Sigmoid colon (tissue), 7 donors: Measurements from ENCODE around the gene NHEJ1. TPM values are rescaled to one million over a fixed set of nuclear protein-coding genes. Genes with fewer than 3 reads are reported as not detected.

Experiments
- DNase-seq: peaks from one replicate; pipeline ENCODE4 v3.0.0-alpha.2; 2019
- H3K27ac ChIP-seq, 4 donors: fragments of 200-600 bp; sonication (generic); one replicate each; pipeline ENCODE4 v1.5.1; 2016 to 2019; ENCODE audit warnings: mild to moderate bottlenecking in 1 of 4
- H3K27me3 ChIP-seq, 3 donors: fragments of 200-600 bp; sonication (generic); one replicate each; pipeline ENCODE4 v1.5.1; 2019; ENCODE audit warnings: mild to moderate bottlenecking in 1 of 3
- H3K36me3 ChIP-seq, 4 donors: fragments of 200-600 bp; sonication (generic); one replicate each; pipeline ENCODE4 v1.5.1; 2016 to 2019
- H3K4me1 ChIP-seq, 4 donors: fragments of 200-600 bp; sonication (generic); one replicate each; pipeline ENCODE4 v1.5.1; 2017 to 2019
- H3K4me3 ChIP-seq, 4 donors: fragments of 200-600 bp; sonication (generic); one replicate each; pipeline ENCODE4 v1.5.1; 2017 to 2019; ENCODE audit warnings: mild to moderate bottlenecking in 2 of 4, moderate library complexity in 1 of 4
- H3K9me3 ChIP-seq, 4 donors: fragments of 200-600 bp in 3 of 4; sonication (generic) in 3 of 4; one replicate each; pipeline versions ENCODE4 v1.5.1 to v1.6.1; 2013 to 2019
- EP300 ChIP-seq, 4 donors: sonication (generic); formaldehyde crosslinking; IDR thresholded peaks; one replicate each; pipeline ENCODE4 v1.6.1; 2017; ENCODE audit warnings: antibody characterized with exemption in 4 of 4
- POLR2A ChIP-seq, 2 donors: fragments of 450-650 bp; IDR thresholded peaks; one replicate each; pipeline ENCODE4 v1.6.1; 2016; ENCODE audit warnings: antibody characterized with exemption in 2 of 2, mild to moderate bottlenecking in 2 of 2, moderate library complexity in 2 of 2
- POLR2AphosphoS5 ChIP-seq, 4 donors: sonication (generic); formaldehyde crosslinking; IDR thresholded peaks; one replicate each; pipeline ENCODE4 v1.6.1; 2017; ENCODE audit warnings: antibody characterized with exemption in 4 of 4
- WGBS, 2 donors: extraction: QIAGEN DNeasy Blood & Tissue Kit; methylation state at CpG; one replicate each; pipeline ENCODE4 v1.1.7; 2013; 5-methylcytosine and 5-hydroxymethylcytosine counted together
- intact Hi-C: fragments of 100-400 bp; cut with DNase I; formaldehyde crosslinking; loops from one replicate; pipeline ENCODE4 v1.15.1; 2023
- polyA plus RNA-seq, 3 donors: library from polyadenylated mRNA; stranded (reverse); fragments of 200-250 nt; gene quantifications; one replicate each; pipeline ENCODE4 v1.2.3, GENCODE V29; 2013
- total RNA-seq, 4 donors: library from RNA; depleted of rRNA; stranded (reverse); fragments of >200 nt; gene quantifications; one replicate each; pipeline ENCODE4 v1.1.0, GENCODE V29; 2016
- TF ChIP-seq, protein P1 (sequence below), 4 experiments: fragments of 450-650 bp in 3 of 4; fragments of 200-600 bp in 1 of 4; IDR thresholded peaks; one replicate each; pipeline ENCODE4 v1.5.1; 2016 to 2019; ENCODE audit warnings: antibody characterized with exemption in 4 of 4, mild to moderate bottlenecking in 3 of 4, moderate library complexity in 2 of 4
- donor health status: healthy with polysubstance abuse.
- donor health status: Bipolar disorder and iron deficiency.
- donor health status: healthy.

Gene NHEJ1
- total and polyA plus RNA-seq, 7 donors: 15.1 to 60.1 (median 22.5) TPM

DNA sequence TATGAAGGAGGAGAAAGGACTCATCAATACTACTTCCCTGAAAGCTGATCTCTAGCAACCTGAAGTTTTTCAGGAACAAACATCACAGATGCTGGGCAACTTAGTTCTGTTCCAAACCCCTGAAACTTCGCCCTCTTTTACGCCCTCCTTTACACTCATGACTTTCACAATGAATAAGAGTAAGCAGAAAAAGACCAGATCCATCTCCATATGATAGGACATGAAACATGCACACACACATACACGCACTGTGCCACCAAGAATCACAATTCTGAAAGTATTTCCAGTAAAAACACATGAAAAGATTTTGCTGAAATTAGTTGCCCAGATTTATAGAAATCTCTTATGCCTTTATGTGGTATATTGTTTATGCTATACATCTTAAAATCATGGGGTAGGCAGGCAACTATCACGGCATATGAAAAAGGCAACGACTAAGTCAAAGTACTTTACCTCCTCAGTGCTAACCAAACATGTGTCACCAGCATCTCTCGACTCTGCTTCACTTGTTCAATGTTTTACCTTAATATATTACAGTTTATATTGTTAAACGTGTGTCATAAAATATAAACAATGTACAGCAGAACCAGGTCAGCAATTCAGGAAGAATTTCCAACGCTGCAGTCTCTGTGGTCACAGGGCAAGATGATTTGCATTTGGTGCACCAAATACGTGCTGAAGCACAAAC lies 47.8 kb downstream of the NHEJ1 start:
- Histone ChIP-seq H3K4me1 (no peaks in the 10 kb centered on the region), H3K4me3 (no peak overlapping the region), H3K9me3 (no peaks in the 10 kb centered on the region), H3K27ac (no peak overlapping the region), H3K36me3 (no peaks in the 10 kb centered on the region), H3K27me3 (no peaks in the 10 kb centered on the region)
- no peak for DNase-seq
- 15 to 55% methylated on average over 9 of the region's 9 CpGs for WGBS, 2 donors
- TF ChIP-seq POLR2A (IDR thresholded peaks at IDR 0.05) (peak in 1 of 2 donors; percentile 39), POLR2AphosphoS5 (IDR thresholded peaks at IDR 0.05) (no peak)
- intact Hi-C loops: no loop called here

DNA sequence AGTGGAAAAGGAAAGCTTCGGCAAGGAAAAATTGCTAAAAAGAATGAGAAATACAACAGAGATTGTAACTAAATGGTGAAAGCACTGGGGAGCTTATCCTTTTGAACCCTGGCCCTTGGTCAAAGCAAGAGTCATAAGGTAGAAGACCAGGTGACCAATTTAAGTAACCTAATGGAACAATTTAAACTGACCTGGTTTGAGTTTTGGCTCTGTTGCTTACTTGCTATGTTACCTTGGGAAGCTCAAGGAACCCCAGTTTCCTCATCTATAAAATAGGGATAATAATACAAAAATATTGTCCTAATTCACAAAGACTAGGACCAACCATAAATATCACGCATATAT lies 48.6 kb downstream of the NHEJ1 start:
- H3K27me3 ChIP-seq: no peaks in the 10 kb centered on the region
- whole genome bisulfite sequencing, 2 donors: 33 to 82% methylated on average over 2 of the region's 2 CpGs
- no peaks in the 10 kb centered on the region for H3K36me3 ChIP-seq
- TF ChIP-seq POLR2AphosphoS5 (IDR thresholded peaks at IDR 0.05) (no peak), POLR2A (IDR thresholded peaks at IDR 0.05) (no peak)
- TF ChIP-seq, protein P1, sequence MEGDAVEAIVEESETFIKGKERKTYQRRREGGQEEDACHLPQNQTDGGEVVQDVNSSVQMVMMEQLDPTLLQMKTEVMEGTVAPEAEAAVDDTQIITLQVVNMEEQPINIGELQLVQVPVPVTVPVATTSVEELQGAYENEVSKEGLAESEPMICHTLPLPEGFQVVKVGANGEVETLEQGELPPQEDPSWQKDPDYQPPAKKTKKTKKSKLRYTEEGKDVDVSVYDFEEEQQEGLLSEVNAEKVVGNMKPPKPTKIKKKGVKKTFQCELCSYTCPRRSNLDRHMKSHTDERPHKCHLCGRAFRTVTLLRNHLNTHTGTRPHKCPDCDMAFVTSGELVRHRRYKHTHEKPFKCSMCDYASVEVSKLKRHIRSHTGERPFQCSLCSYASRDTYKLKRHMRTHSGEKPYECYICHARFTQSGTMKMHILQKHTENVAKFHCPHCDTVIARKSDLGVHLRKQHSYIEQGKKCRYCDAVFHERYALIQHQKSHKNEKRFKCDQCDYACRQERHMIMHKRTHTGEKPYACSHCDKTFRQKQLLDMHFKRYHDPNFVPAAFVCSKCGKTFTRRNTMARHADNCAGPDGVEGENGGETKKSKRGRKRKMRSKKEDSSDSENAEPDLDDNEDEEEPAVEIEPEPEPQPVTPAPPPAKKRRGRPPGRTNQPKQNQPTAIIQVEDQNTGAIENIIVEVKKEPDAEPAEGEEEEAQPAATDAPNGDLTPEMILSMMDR (IDR thresholded peaks at IDR 0.05): no peak
- no peak for DNase-seq
- intact Hi-C loops: no loop called here
- H3K27ac ChIP-seq: no peak overlapping the region
- H3K4me3 ChIP-seq: no peak overlapping the region
- H3K9me3 ChIP-seq: no peaks in the 10 kb centered on the region
- H3K4me1 ChIP-seq: no peaks in the 10 kb centered on the region

DNA sequence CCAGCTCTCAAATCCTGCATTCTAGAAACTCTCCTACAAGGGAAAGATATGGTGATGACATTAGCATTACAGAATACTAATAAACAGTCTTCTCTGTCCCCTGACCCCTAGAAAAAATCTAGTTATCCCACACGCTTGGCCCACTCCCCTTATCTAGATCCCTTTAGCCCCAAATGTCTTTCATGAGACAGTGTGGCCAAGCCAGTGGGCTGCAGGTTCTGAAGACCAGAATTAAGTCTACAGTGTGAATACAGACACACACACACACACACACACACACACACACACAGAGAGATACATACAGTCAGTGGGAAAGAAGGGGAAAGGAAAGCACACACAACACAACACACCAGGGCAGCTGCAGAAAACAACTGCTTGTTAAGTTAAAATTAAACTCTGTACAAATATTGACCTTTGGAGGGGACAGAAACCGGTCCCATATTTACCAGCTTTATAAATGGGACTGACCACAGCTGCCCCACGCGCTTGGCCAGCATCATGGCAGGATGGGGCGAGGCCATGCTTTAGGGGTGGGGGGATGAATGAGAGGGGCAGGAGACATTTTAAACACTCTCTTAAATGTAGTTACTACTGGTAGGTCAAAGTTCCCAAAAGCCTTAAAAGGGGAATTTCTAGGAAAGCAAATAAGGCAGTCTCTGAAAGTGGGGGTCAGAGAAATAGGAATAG lies 49.1 kb downstream of the NHEJ1 start:
- intact Hi-C loops: no loop called here
- Histone ChIP-seq H3K27me3 (no peaks in the 10 kb centered on the region), H3K36me3 (no peaks in the 10 kb centered on the region), H3K9me3 (no peaks in the 10 kb centered on the region), H3K27ac (no peak overlapping the region), H3K4me3 (no peak overlapping the region), H3K4me1 (no peaks in the 10 kb centered on the region)
- 21 to 74% methylated on average over 5 of the region's 5 CpGs for WGBS, 2 donors
- no peak for TF ChIP-seq POLR2A (IDR thresholded peaks at IDR 0.05)
- TF ChIP-seq, protein P1 (IDR thresholded peaks at IDR 0.05): no peak
- no peak for TF ChIP-seq POLR2AphosphoS5 (IDR thresholded peaks at IDR 0.05)
- TF ChIP-seq EP300 (IDR thresholded peaks at IDR 0.05): no peak
- DNase-seq: no peak

DNA sequence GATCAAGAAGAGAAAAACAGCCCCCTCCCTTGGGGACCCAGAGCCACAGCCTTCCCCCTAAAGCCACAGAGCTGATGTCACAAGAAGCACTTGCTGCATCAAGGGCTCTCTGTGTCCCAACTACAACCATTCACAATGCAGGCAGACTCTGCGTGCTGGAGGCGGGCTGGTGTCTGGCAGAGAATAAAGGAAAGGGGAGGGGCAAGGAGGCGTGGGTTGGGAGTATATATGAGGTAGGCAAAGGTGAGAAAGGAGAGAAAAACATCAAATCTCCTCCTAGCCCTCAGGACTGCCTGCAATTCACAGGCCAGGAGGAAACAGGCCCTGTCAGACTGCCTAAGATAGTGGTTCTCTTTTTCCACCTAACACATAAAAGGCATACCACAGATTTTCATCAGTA lies 51.1 kb downstream of the NHEJ1 start:
- no peaks in the 10 kb centered on the region for H3K27me3 ChIP-seq
- H3K9me3 ChIP-seq: no peaks in the 10 kb centered on the region
- intact Hi-C loops: no loop called here
- no peak for DNase-seq
- 17 to 50% methylated on average over 3 of the region's 3 CpGs for WGBS, 2 donors
- no peak for TF ChIP-seq EP300 (IDR thresholded peaks at IDR 0.05)
- TF ChIP-seq, protein P1 (IDR thresholded peaks at IDR 0.05): no peak
- TF ChIP-seq POLR2AphosphoS5 (IDR thresholded peaks at IDR 0.05): no peak
- no peak for TF ChIP-seq POLR2A (IDR thresholded peaks at IDR 0.05)
- H3K4me1 ChIP-seq: no peaks in the 10 kb centered on the region
- no peak overlapping the region for H3K4me3 ChIP-seq
- H3K36me3 ChIP-seq: no peaks in the 10 kb centered on the region
- H3K27ac ChIP-seq: no peak overlapping the region

DNA sequence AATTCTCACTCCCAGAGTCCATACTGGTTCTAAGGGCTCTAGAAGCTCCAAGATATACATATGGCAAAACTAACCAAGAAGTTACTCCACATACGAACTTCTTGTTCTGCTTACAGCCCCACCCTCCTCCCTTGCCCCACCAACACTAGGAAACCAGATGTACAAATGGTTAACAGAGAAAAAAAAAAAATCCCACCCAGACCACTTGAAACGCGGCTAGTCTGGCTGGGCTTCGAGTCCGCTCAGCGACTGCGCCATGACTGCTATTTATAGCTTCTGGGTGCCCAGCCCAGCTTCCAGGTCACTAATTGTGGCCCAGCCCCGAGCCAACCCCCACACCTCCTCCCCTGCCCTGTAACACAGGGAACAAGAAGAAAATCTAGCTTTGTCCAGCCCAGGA lies 52.9 kb downstream of the NHEJ1 start:
- Histone ChIP-seq H3K9me3 (no peaks in the 10 kb centered on the region), H3K4me3 (no peak overlapping the region), H3K36me3 (no peaks in the 10 kb centered on the region), H3K27ac (no peak overlapping the region), H3K27me3 (no peaks in the 10 kb centered on the region), H3K4me1 (no peaks in the 10 kb centered on the region)
- intact Hi-C loops: no loop called here
- DNase-seq: no peak
- WGBS, 2 donors: 25 to 50% methylated on average over 8 of the region's 8 CpGs
- TF ChIP-seq, protein P1 (IDR thresholded peaks at IDR 0.05): no peak
- TF ChIP-seq POLR2AphosphoS5 (IDR thresholded peaks at IDR 0.05) (no peak), EP300 (IDR thresholded peaks at IDR 0.05) (no peak), POLR2A (IDR thresholded peaks at IDR 0.05) (no peak)
